Esophagus squamous epithelium (tissue), 5 donors: Measurements from ENCODE around the gene NAA60. TPM values are rescaled to one million over a fixed set of nuclear protein-coding genes. Genes with fewer than 3 reads are reported as not detected.

Experiments used
- DNase-seq: peaks from one replicate; lab custom pipeline; 2025; lab: John Stamatoyannopoulos, UW
- H3K27ac ChIP-seq, 4 donors: fragments of 200-600 bp; sonication (generic); one replicate each; pipeline ENCODE4 v1.5.1; 2016 to 2019; ENCODE audit warnings: mild to moderate bottlenecking in 1 of 4
- H3K27me3 ChIP-seq, 4 donors: fragments of 200-600 bp; sonication (generic); 1 replicate in 3 of 4; 2 replicates in 1 of 4; pipeline versions ENCODE4 v1.5.1 to v1.6.0; 2017 to 2021; ENCODE audit warnings: antibody characterized with exemption in 1 of 4
- H3K36me3 ChIP-seq, 3 donors: fragments of 200-600 bp; sonication (generic); one replicate each; pipeline ENCODE4 v1.5.1; 2016 to 2019
- H3K4me1 ChIP-seq, 3 donors: fragments of 200-600 bp; sonication (generic); one replicate each; pipeline ENCODE4 v1.5.1; 2017 to 2019
- H3K4me3 ChIP-seq, 4 donors: fragments of 200-600 bp; sonication (generic); 1 replicate in 3 of 4; 2 replicates in 1 of 4; pipeline ENCODE4 v1.5.1; 2016 to 2019; ENCODE audit warnings: mild to moderate bottlenecking in 2 of 4, moderate library complexity in 1 of 4
- H3K9me3 ChIP-seq, 3 donors: fragments of 200-600 bp; sonication (generic); one replicate each; pipeline ENCODE4 v1.5.1; 2016 to 2019
- CTCF ChIP-seq, 6 experiments: fragments of 450-650 bp in 4 of 6; fragments of 200-600 bp in 2 of 6; sonication (generic) in 2 of 6; IDR thresholded peaks; one replicate each; pipeline ENCODE4 v1.5.1; 2016 to 2019; ENCODE audit warnings: antibody characterized with exemption in 6 of 6, mild to moderate bottlenecking in 4 of 6, moderate library complexity in 4 of 6
- POLR2A ChIP-seq, 4 donors: fragments of 450-650 bp; IDR thresholded peaks; one replicate each; pipeline ENCODE4 v1.6.1; 2017; ENCODE audit warnings: antibody characterized with exemption in 4 of 4, mild to moderate bottlenecking in 4 of 4, moderate library complexity in 3 of 4
- WGBS, 2 donors: methylation state at CpG; one replicate each; pipeline ENCODE4 v1.1.5; 2018; 5-methylcytosine and 5-hydroxymethylcytosine counted together
- intact Hi-C: fragments of 100-400 bp; cut with DNase I; formaldehyde crosslinking; loops from one replicate; pipeline ENCODE4 v1.15.0; 2022
- total RNA-seq, 4 donors: library from RNA; depleted of rRNA; stranded (reverse); fragments of >200 nt; gene quantifications; one replicate each; pipeline ENCODE4 v1.1.0, GENCODE V29; 2016
- donor health status: DM: yes; HTN: yes; CAD: no.

The NAA60 gene
- total RNA-seq, 4 donors from 2014 or later = 21.0 to 31.6 (median 23.7) TPM

DNA sequence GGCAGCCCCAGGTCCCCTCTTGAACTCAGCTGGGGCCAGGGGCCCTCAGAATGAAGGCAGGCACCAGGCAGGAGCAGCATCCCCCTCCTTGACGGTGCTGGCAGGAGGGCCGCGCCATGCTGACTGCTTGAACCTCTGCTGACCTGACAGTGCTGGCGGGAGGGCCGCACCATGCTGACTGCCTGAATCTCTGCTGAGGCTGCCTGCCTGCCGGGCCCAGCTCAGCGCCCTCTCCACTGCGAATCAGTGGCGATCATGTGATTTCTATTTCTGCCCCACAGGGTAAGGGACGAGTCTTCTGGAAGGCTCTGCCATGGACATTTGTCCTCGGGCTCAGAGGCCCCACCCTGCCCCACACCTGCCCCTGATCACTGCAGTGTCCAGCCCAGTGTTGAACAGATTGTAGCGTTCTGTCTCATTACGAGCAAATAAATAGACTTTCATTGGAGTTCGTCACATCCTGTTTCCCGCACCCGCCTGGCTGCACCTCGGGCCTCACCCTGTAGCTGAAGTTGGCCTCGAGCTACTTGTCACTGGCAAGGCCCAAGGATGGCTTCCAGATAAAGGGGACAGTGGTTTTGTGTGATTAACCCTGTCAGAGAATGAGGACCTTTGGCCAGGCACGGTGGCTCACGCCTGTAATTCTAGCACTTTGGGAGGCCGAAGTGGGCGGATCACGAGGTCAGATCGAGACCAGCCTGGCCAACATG is 43.2 kb downstream of the NAA60 start:
- Histone ChIP-seq H3K27ac (no peak overlapping the region), H3K4me1 (peaks cover 0 to 7% (median 0%) of the 10 kb centered on the region in 3 donors), H3K9me3 (no peaks in the 10 kb centered on the region), H3K4me3 (no peak overlapping the region), H3K36me3 (peaks cover 31 to 65% (median 49%) of the 10 kb centered on the region in 3 donors), H3K27me3 (no peaks in the 10 kb centered on the region)
- intact Hi-C loops = no loop called here
- no peak for DNase-seq
- TF ChIP-seq POLR2A (IDR thresholded peaks at IDR 0.05) (no peak), CTCF (IDR thresholded peaks at IDR 0.05) (no peak)
- WGBS, 2 donors = 94 to 97% methylated on average over 13 to 19 of the region's 24 CpGs

DNA sequence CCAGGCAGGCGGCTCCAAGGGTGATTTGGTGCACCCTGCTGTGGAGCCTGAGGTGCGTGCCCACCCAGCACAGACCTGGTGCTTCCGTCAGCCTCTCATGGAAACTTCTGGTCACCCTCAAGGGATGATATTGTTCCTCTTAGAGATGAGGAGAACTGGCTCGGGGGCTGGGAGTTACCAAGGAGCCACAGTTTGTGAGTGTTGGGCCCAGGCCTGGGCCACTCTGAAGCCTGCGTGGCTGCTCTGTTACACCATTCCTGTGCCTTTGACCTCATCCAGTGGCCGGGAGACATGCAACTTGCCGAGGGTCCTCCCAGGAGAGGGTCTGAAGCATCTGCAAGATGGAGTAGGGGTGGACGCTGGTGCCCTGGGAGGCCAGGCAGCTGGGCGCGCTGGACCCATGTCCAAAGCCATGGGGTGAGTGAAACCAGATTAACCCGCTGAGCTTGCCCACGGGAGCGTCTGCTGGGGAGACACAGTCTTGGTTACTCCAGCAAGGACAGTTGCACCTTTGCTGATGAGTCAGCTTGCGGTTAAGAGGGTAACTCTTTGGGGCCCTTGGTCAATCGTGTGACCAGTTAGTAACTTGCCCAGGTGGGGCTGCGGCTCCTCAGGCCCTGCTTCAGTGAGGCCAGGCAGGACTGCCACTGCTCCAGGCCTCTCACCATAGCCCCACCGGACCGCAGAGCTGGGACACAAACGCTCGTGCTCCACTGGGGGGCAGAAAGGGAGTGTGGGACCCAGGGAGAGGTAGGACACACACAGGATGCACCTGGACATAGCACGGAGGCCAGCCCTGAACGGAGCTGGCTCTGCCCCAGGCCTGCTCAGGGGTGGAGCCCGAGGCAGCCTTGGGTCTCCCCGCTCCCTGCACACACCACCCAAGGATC is 44.3 kb downstream of the NAA60 start:
- TF ChIP-seq POLR2A (IDR thresholded peaks at IDR 0.05) = no peak
- DNase-seq = no peak

GRCh38 chr16:3488801-3489200 is 45.3 kb downstream of the NAA60 start:
- H3K27ac ChIP-seq = no peak overlapping the region
- no peaks in the 10 kb centered on the region for H3K9me3 ChIP-seq
- intact Hi-C loops = no loop called here
- peaks cover 19 to 44% (median 32%) of the 10 kb centered on the region in 3 donors for H3K36me3 ChIP-seq
- DNase-seq = no peak
- H3K27me3 ChIP-seq = no peaks in the 10 kb centered on the region
- H3K4me3 ChIP-seq = no peak overlapping the region
- H3K4me1 ChIP-seq = peaks cover 0 to 14% (median 0%) of the 10 kb centered on the region in 3 donors
- 68 to 79% methylated on average over 9 of the region's 13 CpGs for WGBS, 2 donors
- TF ChIP-seq CTCF (IDR thresholded peaks at IDR 0.05) = no peak
- no peak for TF ChIP-seq POLR2A (IDR thresholded peaks at IDR 0.05)

More for the DNA sequence above, 44.3 kb downstream of the NAA60 start:
- Histone ChIP-seq H3K36me3 (peaks cover 26 to 54% (median 42%) of the 10 kb centered on the region in 3 donors), H3K27me3 (no peaks in the 10 kb centered on the region), H3K27ac (no peak overlapping the region), H3K4me1 (peaks cover 0 to 7% (median 0%) of the 10 kb centered on the region in 3 donors), H3K4me3 (no peak overlapping the region), H3K9me3 (no peaks in the 10 kb centered on the region)
- WGBS, 2 donors = 81 to 95% methylated on average over 7 to 8 of the region's 24 CpGs
- intact Hi-C loops = no loop called here

DNA sequence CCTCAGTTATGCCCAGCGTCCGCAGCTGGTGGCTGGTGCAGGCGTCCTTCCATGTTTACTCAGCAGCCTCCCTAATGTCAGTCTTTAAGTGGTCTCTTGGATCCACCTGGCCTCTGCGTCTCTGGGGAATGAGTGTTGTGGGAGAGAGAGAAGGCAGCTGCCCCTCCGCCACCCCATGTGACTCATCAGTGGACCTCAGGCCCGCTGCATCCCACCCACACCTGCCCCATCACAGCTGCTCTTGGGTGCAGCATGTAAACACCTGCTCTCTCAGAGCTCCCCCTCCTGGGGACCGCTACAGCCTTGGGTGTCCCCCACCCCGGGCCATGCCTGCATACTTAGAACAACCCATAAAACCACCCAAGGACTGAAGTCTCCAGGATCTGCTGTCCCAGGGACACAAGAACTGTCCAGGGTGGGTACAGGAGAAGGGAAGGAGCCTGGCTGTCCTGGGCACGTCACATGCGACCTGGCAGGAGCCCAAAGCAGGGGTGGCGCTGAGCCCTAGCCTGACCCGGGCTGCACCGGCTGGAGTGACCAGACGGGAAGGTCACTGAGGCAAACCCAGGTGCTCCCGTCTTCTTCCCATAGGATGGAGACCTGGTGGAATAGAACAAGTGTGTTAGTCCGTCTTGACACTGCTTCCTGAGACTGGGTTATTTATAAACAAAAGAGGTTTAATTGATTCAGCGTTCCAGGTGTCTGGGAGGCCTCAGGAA is 47.6 kb downstream of the NAA60 start:
- WGBS, 2 donors = 54 to 63% methylated on average over 12 to 13 of the region's 17 CpGs
- TF ChIP-seq CTCF (IDR thresholded peaks at IDR 0.05) = no peak
- intact Hi-C loops = no loop called here
- H3K27ac ChIP-seq = no peak overlapping the region
- H3K4me3 ChIP-seq = no peak overlapping the region
- no peaks in the 10 kb centered on the region for H3K27me3 ChIP-seq
- peaks cover 1 to 21% (median 9%) of the 10 kb centered on the region in 3 donors for H3K36me3 ChIP-seq
- H3K4me1 ChIP-seq = peaks cover 0 to 14% (median 0%) of the 10 kb centered on the region in 3 donors
- no peak for DNase-seq
- H3K9me3 ChIP-seq = no peaks in the 10 kb centered on the region

GRCh38 chr16:3492356-3492755 is 48.9 kb downstream of the NAA60 start:
- no peak overlapping the region for H3K27ac ChIP-seq
- H3K4me3 ChIP-seq = no peak overlapping the region
- TF ChIP-seq POLR2A (IDR thresholded peaks at IDR 0.05) = no peak
- no peaks in the 10 kb centered on the region for H3K9me3 ChIP-seq
- H3K27me3 ChIP-seq = no peaks in the 10 kb centered on the region
- H3K4me1 ChIP-seq = peaks cover 0 to 14% (median 0%) of the 10 kb centered on the region in 3 donors
- intact Hi-C loops = no loop called here
- H3K36me3 ChIP-seq = peaks cover 0 to 9% (median 0%) of the 10 kb centered on the region in 3 donors
- no peak for DNase-seq
- WGBS, 2 donors = 94 to 100% methylated on average over 1 to 3 of the region's 10 CpGs
